Brain microvascular endothelial cell (primary cell): Measurements from ENCODE around the gene TCERG1L.

Source experiments
- DNase-seq: peaks from one replicate; pipeline ENCODE4 v3.0.0-alpha.2; 2020
- H3K27ac ChIP-seq: fragments of 250-450 bp; sonication (Bioruptor Pico); 2 replicates; pipeline ENCODE4 v1.5.1; 2020; ENCODE audit warnings: mild to moderate bottlenecking, moderate library complexity
- H3K27me3 ChIP-seq: fragments of 250-450 bp; sonication (Bioruptor Pico); replicated peaks from 2 replicates; pipeline ENCODE4 v1.5.1; 2020; ENCODE audit warnings: mild to moderate bottlenecking
- H3K36me3 ChIP-seq: fragments of 250-450 bp; sonication (Bioruptor Pico); replicated peaks from 2 replicates; pipeline ENCODE4 v1.5.1; 2020; ENCODE audit warnings: mild to moderate bottlenecking
- H3K4me3 ChIP-seq: 2 replicates; pipeline ENCODE4 v1.5.1; 2011; ENCODE audit warnings: low read depth, mild to moderate bottlenecking, control low read depth, low read length, moderate library complexity
- CTCF ChIP-seq: IDR thresholded peaks from 2 replicates; pipeline ENCODE4 v1.5.1; 2011; ENCODE audit warnings: low read depth, mild to moderate bottlenecking, moderate library complexity, low read length, control low read depth, inconsistent platforms; ENCODE audit errors: missing control alignments
- in situ Hi-C: cut with HindIII; loops from 2 replicates; pipeline ENCODE4 v1.10.0; 2017; ENCODE audit warnings: low sequenced_read_pairs, low pct_ligation_motif_present

The TCERG1L gene

GRCh38 chr10:131195558-131196159, 115.9 kb downstream of the TCERG1L start:
- H3K4me3 ChIP-seq = no peak overlapping the region
- H3K27me3 ChIP-seq = no peaks in the 10 kb centered on the region
- in situ Hi-C loops = no loop called here
- H3K36me3 ChIP-seq = no peaks in the 10 kb centered on the region
- no peak for TF ChIP-seq CTCF
- no peak for DNase-seq
- H3K27ac ChIP-seq = no peak overlapping the region

DNA sequence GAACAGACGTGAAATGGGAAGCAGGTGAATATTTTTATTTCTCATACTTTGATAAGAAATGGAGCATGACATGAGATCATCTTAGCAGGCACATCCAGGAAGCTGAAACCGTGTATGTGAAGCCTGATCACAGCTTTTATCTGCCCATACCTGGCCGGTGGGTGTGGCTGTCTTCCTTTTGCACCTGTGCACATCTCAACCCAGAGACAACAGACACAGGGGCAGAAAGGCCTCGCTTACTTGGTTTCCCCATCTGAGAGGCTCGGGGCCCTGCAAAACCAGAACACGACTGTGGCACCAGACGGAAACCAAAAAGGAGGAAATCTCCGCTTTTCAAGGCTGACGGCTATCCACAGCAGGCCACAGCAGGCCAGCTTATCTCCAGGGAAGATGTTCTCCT, 116.4 kb downstream of the TCERG1L start:
- Histone ChIP-seq H3K4me3 (no peak overlapping the region), H3K36me3 (no peaks in the 10 kb centered on the region), H3K27ac (no peak overlapping the region), H3K27me3 (no peaks in the 10 kb centered on the region)
- no peak for TF ChIP-seq CTCF
- in situ Hi-C loops = no loop called here
- DNase-seq = no peak

DNA sequence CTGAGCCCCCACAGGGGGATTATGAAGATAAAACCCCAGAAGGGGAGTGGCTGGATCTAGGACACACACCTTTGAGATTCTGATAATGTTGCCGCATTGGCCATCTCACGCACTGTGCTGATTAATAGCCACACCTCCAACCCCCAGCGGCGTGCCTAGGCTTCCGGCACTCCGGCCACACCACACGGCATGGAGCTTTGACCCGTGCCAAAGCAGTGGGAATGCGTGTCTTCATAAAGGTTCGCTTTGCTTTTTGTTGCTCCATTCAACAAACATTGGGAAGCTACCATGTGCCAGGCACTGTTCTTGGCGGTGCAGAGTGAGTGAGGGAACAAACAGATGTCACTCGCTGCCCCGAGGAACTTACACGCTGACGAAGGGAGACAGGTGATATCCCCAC, 117.6 kb downstream of the TCERG1L start:
- TF ChIP-seq CTCF = no peak
- no peaks in the 10 kb centered on the region for H3K27me3 ChIP-seq
- in situ Hi-C loops = no loop called here
- no peak overlapping the region for H3K4me3 ChIP-seq
- no peak for DNase-seq
- no peak overlapping the region for H3K27ac ChIP-seq
- H3K36me3 ChIP-seq = no peaks in the 10 kb centered on the region

- no peak for DNase-seq
- H3K36me3 ChIP-seq = no peaks in the 10 kb centered on the region
- in situ Hi-C loops = no loop called here
- no peak overlapping the region for H3K27ac ChIP-seq
- no peaks in the 10 kb centered on the region for H3K27me3 ChIP-seq
- TF ChIP-seq CTCF = no peak
- no peak overlapping the region for H3K4me3 ChIP-seq
Measured at GRCh38 chr10:131188494-131188893, 123.0 kb downstream of the TCERG1L start.

DNA sequence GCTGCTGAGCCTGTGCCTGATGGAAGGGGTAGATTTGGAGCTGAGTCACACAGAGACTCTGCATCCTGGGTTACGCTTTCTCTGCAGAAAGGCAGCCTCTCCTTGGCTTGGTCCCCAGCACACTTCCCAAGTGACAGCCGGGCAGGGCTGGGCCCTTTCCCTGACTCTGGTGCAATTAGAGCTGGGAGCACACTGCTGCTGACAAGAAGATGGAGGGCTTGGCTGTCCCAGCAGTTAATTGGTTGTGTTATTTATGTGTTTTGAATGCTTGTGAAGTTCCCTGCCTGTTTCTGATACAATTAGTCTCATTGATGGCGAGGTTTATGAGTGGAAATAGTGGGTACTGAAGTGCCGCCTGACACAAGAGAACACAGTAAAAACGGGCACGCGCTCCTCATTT, 123.6 kb downstream of the TCERG1L start:
- no peak for TF ChIP-seq CTCF
- no peak for DNase-seq
- in situ Hi-C loops = no loop called here
- Histone ChIP-seq H3K27me3 (no peaks in the 10 kb centered on the region), H3K27ac (no peak overlapping the region), H3K36me3 (no peaks in the 10 kb centered on the region), H3K4me3 (no peak overlapping the region)

DNA sequence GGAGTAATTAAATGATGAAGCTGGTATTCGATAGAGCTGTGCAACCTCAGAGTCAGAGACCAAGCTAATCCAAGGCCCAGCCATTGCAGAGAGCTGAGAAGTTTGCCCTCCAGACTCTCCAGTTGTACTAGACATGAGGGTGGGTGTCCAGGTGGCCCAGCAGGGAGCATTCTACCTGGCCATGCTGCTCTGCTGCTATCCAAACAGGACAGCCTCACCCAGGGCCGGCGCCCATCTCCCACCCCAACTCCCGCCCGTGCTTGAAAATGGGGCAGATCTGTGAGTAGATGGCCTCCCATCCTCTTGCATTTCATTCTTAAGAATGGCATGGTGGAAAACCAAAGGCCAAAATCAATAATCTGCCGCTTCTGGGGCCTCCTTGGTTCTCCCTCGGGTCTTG, 124.2 kb downstream of the TCERG1L start:
- no peak for TF ChIP-seq CTCF
- Histone ChIP-seq H3K27me3 (no peaks in the 10 kb centered on the region), H3K4me3 (no peak overlapping the region), H3K27ac (no peak overlapping the region), H3K36me3 (no peaks in the 10 kb centered on the region)
- DNase-seq = no peak
- in situ Hi-C loops = no loop called here
